IPS-18c (cell line): ENCODE data around the gene DNAH8.

Experiments used
- H3K4me3 ChIP-seq: 2 replicates; pipeline ENCODE4 v1.7.0; 2013; ENCODE audit warnings: low read depth, mild to moderate bottlenecking, low read length, moderate library complexity; ENCODE audit not compliant: insufficient read depth
- H3K9me3 ChIP-seq: one replicate; pipeline ENCODE4 v1.6.1; 2013; ENCODE audit warnings: mild to moderate bottlenecking, low read length, moderate library complexity; ENCODE audit not compliant: control insufficient read depth, insufficient read depth

The DNAH8 gene

DNA sequence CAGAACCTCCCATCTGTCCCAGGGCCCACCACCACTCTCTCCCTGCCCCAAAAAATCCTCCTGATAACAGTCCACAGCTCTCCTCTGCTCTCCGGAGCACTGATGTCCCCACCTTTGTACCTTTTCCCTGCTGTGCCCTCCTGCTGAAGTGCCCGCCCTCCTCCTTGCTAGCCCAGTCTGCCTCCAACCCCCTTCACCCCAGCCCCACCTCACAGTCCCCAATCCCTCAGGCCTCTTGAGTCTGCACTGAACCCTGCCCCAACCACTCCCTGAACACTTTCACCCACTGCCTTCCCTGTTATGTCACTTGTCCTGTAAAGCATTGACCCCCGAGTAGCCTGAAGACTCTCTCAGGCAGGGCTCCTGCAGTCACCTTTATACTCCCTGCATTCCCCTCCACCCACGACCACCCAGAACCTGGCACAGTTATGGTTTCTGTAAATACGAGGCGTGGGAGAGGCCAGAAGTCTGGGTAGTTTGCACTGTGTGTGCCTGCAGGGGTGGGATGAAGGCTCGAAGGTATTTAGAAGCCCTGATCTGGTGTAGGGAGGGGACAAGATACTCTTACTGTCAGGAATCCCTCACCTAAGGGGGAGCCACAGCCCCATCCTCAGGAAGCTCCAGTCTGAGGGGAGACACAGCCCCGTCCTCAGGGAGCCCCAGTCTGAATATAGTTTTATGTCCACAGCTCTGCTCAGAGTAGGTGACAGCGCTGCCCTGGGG lies 338.9 kb downstream of the DNAH8 start:
- no peak overlapping the region for H3K4me3 ChIP-seq
- peaks cover 2% of the 10 kb centered on the region for H3K9me3 ChIP-seq

DNA sequence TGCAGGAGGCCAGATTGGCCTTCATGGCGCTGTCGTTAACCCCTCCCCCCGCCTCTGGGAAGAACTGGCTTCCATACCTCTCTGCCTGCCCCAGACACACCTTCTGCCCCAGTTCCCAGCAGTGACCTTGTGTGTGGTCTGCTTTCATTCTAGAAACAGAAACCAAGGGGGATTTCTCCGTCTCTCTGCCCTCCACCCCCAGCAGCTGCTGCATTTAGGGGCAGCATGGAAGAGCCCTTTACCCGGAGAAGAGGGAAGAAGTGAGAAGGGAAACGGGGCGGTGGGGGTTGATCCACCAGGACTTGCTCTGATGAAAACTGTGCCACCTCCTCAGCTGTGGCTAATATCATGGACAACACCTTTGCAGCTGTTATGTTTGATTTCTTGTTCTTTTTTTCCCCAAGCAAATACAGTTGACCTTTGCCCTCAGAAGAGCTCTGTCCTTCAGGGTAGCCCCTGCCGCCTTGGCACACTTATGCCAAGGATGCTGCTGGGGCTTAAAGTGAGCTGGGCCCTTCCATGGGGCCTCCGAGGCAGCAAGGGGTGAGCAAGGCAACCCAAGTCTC lies 339.5 kb downstream of the DNAH8 start:
- Histone ChIP-seq H3K4me3 (no peak overlapping the region), H3K9me3 (peaks cover 2% of the 10 kb centered on the region)

DNA sequence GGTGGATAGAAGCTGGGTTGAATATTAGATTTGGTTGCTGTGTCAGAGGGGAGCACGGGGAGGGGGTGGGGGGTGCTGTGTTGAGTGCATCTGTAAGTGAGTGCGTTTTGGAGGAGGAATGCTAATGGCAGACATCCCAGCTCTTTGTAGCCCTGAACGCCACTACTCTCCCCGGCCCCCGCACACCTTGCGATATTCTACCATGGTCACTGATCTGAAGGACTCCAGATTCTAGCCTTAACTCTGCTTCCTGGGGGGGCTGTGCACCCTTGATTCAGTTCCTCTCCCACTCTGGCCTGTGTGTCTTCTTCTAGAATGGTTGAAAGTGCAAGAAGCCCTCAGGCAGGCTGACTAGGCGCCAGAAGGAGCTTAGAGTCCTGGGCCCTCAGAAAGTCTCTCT lies 340.6 kb downstream of the DNAH8 start:
- peaks cover 2% of the 10 kb centered on the region for H3K9me3 ChIP-seq
- no peak overlapping the region for H3K4me3 ChIP-seq

DNA sequence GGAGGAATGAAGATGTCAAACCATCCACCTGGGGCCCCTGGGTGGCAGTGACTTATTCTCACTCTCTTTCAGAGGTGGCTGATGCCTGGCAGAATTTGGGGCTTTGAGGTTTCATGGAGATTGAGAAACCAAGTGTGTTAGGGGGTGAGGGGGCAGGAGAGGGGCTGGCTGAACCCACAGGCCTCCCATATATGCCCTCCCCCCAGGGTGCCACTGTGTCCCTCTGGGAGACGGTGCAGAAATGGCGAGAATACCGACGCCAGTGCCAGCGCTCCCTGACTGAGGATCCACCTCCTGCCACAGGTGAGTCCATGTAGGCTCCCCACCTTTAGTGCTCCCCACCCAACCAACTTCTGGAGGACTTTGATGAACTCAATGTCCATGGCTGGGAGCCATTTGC lies 341.1 kb downstream of the DNAH8 start:
- Histone ChIP-seq H3K9me3 (peaks cover 2% of the 10 kb centered on the region), H3K4me3 (no peak overlapping the region)

DNA sequence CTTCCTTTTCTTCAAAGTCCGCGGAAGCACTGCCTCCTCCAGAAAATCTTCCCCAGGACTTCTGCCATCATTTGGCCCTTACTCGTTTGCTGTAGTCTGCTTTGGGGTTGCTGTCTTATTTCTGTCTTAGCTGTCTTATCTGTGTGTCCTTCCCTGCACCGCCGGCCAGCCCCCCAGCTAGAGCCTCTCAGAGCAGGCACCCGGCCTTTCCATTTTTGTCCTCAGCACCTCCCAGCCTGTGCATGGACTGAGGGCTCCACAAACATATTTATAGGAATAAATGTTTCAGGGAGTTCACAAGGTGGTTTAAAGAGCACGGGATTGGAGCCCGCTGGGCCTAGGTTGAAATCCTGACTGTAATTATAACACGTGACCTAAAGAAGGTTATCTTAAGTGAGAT lies 341.6 kb downstream of the DNAH8 start:
- Histone ChIP-seq H3K4me3 (no peak overlapping the region), H3K9me3 (peaks cover 2% of the 10 kb centered on the region)

DNA sequence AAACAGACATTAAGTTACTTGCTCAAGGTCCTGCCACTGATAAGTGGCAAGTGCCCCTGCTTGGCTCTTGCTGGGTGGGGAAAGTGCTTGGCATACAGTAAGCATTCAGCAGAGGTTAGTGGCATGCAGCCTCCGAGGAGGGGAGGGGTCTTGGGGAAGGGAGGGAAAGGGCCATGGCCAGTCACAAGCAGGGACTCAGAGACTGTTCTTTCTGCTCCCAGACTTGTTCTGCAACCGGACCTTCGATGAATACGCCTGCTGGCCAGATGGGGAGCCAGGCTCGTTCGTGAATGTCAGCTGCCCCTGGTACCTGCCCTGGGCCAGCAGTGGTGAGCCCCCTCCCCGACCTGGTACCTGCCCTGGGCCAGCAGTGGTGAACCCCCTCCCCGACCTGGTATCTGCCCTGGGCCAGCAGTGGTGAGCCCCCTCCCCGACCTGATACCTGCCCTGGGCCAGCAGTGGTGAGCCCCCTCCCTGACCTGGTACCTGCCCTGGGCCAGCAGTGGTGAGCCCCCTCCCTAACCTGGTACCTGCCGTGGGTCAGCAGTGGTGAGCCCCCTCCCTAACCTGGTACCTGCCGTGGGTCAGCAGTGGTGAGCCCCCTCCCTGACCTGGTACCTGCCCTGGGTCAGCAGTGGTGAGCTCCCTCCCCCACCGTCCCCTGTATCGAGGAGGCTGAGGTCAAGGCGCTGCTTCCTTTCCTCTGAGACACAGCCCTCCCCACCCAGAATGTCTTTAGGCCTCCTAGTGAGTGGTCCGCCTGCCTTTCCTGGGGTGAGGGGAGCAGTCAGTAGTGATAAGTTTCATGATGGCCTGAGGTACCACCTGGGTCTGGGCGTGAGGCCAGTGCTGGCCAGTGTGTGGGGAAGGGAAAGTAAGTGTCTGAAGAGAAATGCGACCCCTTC lies 342.4 kb downstream of the DNAH8 start:
- Histone ChIP-seq H3K4me3 (no peak overlapping the region), H3K9me3 (peaks cover 2% of the 10 kb centered on the region)

DNA sequence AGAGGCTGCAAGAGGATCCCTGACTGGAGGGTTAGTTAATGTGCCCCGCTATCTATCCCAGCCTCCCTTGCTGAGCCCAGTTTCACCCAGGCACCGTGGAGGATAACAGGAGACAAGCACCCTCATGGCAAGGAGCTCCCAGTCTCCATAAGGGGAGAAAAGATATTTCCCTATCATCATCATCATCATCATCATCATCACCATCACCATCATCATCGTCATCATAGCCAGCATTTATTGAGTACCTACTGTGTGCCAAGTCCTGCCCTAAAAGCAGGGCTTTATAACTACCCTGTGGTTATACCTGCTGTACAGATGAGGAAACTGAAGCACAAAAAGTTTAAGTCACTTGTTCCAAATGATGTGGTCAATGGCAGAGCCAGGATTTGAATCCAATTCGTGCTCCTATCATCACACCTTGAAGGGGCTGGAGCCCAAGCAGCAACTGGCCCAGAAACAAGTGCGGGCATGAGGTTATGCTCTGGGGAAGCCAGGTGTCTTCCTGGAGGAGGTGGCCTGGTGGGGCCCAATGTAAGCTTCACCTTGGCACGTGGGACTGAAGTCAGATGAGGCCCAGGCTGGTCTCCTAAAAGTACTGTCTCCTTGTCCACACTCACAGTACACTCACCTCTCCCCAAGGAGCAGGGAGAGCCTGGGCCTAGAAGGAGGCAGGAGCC lies 343.5 kb downstream of the DNAH8 start:
- H3K4me3 ChIP-seq: no peak overlapping the region
- H3K9me3 ChIP-seq: peaks cover 2% of the 10 kb centered on the region

DNA sequence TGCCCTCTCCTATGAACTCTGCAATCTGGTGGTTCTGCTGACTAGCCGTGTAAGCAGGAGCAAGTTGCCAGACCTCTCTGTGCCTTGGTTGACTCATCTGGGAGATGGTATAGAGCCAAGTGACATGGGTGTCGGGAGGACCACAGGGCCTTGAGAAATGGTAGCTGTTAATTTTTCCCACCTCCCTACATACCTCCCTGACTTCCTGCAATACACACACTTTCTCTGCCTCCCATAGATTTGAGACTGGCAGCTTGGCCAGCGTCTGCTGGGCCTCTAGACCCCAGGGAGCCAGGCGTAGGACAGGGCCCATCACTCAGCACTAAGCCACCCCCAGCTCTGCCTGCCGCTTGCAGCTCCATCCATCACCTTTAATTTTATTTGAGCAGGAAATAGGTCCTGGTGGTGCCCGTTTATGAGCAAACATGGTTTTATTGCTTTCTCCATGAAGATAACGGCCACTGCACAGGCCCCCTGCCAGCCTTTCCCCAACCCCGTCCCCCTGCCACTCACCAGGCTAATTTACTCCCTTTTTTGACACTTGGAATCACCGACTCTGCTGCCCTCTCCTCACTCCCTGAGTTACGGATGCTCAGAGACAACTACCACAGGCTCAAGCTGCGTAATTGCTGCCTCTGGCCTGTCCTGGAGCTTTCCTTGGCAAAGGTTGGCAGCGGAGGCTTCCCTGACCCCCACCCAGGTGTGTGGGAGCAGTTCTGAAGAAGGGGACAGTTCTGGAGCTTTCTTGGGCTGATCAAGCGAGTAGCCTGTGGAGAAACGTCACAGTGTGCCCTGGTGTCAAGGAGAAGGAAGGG lies 344.6 kb downstream of the DNAH8 start:
- Histone ChIP-seq H3K4me3 (no peak overlapping the region), H3K9me3 (peaks cover 4% of the 10 kb centered on the region)

DNA sequence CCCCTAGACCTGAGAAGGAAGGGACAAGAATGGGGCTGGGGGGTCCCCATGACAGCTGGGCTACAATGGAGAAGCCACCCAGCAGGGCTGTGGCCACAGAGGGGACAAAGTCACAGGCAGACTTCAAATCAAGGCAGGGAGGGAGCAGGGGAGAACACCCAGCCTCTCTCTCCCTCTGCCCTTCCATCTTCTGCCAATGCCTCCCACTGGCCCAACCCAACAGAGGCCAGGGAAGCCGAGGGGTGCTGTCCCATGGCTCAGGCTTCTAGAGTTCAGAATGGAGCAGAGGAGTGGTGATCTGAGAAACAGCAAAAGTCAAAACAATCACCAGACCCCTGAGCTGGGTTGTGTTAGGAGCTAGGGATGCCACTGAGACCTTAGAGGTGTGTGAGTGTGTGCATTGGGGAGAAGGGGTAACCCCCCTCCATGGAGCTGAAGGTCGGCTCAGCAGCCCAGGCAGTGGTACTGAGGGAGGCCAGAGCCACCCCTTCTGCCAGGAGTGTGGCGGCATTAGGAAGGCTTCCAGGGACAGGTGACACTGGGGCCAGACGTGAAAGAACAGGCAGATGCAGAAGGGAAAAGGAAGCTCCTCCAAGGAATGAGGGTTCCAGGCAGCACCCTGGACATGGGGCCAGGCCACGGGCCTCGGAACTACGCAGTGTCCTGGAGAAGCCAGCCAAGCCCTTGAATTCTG lies 345.5 kb downstream of the DNAH8 start:
- Histone ChIP-seq H3K9me3 (peaks cover 2% of the 10 kb centered on the region), H3K4me3 (no peak overlapping the region)

DNA sequence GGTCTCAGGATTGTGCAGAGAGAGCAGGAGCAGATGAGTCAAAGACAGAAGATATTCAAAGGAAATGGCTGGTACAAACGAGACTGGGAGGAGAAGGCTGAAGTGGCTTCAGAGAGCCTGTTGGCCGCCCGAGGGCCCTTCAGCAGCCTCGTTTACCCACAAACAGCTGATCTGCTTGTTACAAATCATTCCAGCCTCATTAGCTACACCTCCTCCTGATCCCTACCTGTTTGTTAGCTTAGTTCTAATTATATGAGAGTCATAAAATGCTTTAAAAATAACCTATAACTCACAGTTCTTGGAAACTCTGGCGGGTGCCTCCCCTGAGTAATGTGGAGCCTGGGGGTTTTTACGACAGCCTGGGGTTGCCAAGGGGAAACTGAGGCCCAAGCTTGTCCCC lies 346.1 kb downstream of the DNAH8 start:
- H3K4me3 ChIP-seq: no peak overlapping the region

DNA sequence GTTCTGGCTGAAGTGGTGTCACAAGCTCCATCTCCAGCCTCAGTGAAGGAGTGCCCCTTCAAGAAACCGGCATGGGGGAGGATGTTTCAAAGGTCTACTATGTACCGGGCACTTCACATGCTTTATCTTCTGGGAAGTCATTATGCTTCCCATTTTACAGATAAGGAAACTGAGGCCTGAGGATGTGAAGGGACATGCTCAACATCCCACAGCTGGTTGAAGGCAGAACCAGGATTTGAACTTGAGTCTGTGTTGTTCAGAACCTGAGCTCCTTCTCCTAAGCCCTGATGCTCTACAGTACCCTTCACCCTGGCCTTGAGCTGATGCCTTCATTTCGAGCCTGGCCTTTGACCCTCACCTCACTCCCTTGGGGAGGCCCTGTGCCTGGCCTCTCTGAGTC lies 346.5 kb downstream of the DNAH8 start:
- H3K9me3 ChIP-seq: peaks cover 4% of the 10 kb centered on the region
- H3K4me3 ChIP-seq: no peak overlapping the region

More for the DNA sequence above, 346.1 kb downstream of the DNAH8 start:
- peaks cover 4% of the 10 kb centered on the region for H3K9me3 ChIP-seq

DNA sequence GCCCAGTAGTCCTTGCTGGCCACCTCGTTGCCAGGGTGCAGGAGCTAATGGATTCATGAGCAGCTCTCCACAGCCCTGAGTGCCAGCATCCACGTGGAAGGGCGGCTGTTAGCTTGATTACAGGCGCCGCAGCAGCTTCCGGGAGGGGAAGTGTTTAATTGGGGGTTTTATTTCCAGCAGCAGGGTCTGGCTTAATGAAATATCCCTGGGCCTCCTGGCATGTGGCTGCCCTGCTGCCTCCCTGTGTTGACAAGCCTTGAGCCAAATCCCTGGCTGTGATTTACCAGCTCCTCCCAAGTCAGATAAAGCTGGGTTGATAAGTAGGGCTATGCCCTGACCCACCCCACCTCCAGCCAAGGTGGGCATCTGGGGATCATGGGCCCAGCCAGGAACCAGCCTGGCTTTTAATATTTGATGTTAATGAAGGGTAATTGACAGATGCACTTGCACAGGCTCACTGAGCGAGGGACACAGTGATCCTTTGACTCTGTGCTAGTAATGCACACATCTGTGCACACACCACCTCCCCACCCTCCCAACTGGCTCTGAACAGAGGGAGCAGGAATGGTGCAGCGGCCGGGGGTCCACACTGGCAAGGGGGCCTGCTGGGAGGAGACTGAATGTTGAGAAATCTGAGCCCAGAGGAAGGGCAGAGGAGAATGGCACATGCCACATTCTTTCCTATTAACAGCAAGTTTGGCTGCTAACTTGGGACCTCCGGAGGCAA lies 347.1 kb downstream of the DNAH8 start:
- no peak overlapping the region for H3K4me3 ChIP-seq

DNA sequence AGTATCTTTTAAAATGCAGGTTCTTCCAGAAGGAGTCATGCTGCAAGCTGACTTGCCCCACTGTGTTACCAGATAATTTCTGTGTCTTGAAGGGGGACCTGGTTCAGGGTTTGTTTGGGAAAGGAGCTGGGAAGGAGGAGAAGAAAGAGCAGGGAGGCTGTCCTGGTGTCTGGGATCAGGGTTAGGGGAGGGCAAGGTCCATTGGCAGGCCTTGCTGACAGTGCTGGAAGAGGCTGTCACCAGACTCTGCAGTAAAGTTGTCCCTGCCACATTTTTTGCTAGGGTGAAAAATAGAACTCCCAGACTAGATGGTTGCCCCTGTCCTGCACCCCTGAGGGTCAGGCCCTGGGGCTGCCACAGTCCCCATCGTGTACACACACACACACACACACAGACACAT lies 348.4 kb downstream of the DNAH8 start:
- Histone ChIP-seq H3K9me3 (peaks cover 4% of the 10 kb centered on the region), H3K4me3 (no peak overlapping the region)

More for the DNA sequence above, 347.1 kb downstream of the DNAH8 start:
- H3K9me3 ChIP-seq: peaks cover 4% of the 10 kb centered on the region

DNA sequence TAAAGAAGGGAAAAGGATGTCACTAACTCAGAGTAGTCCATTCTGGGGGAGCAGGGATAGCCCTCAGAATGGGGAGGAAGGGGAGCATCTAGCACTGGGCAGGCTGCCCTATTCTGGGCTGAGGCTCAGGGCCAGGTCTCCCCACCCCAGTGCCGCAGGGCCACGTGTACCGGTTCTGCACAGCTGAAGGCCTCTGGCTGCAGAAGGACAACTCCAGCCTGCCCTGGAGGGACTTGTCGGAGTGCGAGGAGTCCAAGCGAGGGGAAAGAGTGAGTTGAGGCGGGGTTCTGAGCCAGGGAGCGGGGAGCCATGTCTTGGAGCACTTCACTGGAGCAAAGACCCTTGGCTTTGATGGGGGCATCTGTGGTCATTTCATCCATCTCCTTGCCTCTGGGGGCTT lies 350.4 kb downstream of the DNAH8 start:
- Histone ChIP-seq H3K4me3 (no peak overlapping the region), H3K9me3 (peaks cover 4% of the 10 kb centered on the region)

DNA sequence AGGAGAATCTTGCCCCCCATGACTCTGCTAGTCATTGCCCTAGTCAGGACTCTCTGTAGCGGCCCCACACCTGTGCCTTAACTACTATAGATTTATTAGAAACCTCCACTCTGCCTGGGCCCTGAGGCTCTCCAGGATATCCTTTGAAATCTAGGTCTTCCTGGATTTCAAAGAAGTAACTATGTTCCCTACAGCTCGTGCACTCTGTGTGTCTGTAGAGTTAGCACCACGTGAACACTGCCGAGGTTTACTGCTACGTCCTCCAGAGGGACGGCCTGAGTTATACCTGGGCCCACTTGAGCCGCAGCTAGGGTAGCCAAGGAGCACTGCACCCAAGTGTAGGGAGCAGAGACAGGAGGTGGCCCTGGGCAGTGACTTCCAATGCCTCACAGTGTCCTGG lies 353.3 kb downstream of the DNAH8 start:
- no peak overlapping the region for H3K4me3 ChIP-seq
- H3K9me3 ChIP-seq: peaks cover 6% of the 10 kb centered on the region

DNA sequence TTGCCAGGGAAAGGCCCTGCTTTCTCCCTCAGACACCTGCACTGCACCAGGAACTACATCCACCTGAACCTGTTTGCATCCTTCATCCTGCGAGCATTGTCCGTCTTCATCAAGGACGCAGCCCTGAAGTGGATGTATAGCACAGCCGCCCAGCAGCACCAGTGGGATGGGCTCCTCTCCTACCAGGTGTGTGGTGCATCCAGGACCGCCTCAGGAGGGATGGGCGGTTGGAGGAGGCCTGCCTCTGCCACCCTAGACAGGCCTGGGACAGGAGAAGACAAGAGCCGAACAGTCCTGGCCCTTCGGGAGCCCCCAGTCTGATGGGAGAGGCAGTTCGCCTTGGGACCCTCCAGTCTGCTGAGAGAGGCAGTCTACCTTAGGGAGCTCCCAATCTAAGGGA lies 357.7 kb downstream of the DNAH8 start:
- Histone ChIP-seq H3K9me3 (peaks cover 2% of the 10 kb centered on the region), H3K4me3 (no peak overlapping the region)
